GM08714 (cell line): Measurements from ENCODE around the gene ARHGEF39.
"Not testable (repeated sequence)": the region's sequence is repeated elsewhere in the genome, so short reads cannot be mapped to it uniquely, and the experiment has no call there.

Experiments
- H3K4me3 ChIP-seq: fragments of 200-500 bp; sonication (Bioruptor generic); 2 replicates; pipeline ENCODE4 v1.5.1; 2014; ENCODE audit warnings: mild to moderate bottlenecking, low read length, inconsistent platforms
- ZNF274 ChIP-seq: IDR thresholded peaks from 2 replicates; pipeline ENCODE4 v1.6.1; 2012; ENCODE audit warnings: mild to moderate bottlenecking, low read depth, low read length

ARHGEF39 gene

DNA sequence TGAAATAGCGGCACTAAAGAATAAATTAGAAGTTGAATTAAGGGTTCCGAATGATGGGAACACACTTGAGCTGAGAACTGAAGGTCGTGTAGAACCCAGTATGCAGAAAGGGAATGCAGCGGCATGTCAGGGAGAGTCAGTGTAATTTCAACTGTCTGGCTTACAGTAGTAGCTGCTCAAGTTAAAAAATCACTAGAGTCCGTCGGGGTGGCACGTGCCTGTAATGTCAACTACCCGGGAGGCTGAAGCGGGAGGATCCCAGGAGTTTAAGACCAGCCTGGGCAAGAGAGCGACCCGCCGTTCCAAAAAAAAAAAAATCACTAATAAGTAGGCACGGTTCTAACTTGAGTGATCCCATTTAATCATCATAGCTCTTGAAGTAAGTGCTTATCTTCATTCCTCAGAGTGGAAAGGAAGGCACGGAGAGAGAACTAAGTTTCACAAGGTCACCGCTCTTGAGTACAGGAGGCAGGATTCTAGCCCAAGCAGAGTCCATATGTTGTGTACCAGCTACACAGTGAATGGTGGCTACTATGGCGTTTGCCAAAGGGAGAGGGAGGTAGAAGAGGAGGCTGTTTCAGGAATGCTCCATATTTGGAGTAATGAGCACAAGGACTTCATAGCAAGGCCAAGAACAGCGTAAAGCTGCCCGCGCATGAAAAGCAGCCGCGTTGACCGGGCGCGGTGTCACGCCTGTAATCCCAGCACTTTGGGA is 8.0 kb downstream of the ARHGEF39 start:
- H3K4me3 ChIP-seq: peak overlapping the region; percentile 8; the same call in 1 of the 2 replicates
- no peak for TF ChIP-seq ZNF274

DNA sequence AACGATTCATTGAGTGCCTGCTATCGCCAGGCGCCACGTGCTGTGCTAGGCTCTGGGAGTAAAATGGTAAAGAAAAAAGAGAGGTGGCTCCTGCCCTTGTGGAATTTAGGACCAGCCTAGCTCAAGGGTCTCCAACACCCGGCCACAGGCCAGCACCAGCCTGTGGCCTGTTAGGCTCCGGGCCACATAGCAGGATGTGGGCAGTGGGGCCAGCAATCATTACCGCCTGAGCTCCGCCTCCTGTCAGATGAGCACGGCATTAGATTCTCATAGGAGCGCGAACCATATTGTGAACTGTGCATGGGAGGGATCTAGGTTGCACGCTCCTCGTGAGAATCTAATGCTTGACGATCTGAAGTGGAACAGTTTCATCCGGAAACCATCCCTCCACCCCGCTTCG is 8.6 kb downstream of the ARHGEF39 start:
- H3K4me3 ChIP-seq: no peak overlapping the region
- TF ChIP-seq ZNF274: no peak

DNA sequence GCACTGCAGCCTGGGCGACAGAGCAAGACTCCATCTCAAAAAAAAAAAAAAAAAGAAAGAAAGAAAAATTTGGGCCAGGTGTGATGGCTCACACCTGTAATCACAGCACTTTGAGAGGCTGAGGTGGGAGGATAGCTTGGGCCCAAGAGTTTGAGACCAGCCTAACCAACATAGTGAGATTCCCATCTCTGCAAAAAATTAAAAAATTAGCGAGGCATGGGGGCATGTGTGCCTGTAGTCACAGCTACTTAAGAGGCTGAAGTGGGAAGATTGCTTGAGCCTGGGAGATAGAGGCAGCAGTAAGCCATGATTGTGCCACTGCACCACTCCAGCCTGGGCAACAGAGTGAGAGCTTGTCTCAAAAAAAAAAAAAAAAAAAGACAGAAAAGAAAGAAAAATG is 11.4 kb downstream of the ARHGEF39 start:
- H3K4me3 ChIP-seq: no peak overlapping the region
- TF ChIP-seq ZNF274: no peak

DNA sequence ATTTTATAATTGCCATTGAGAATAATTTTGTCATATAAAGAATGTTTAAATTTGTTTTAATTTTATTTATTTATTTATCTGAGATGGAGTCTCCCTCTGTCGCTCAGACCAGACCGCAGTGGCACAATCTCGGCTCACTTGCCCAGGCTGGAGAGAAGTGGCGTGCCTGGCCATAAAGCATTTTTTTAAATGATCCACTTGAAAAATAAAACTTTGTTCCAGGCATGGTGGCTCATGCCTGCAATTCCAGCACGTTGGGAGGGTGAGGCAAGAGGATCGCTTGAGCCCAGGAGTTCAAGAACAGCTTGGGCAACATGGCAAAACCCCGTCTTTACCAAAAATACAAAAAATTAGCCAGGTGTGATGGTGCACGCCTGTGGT is 12.2 kb downstream of the ARHGEF39 start:
- H3K4me3 ChIP-seq: no peak overlapping the region
- no peak for TF ChIP-seq ZNF274

DNA sequence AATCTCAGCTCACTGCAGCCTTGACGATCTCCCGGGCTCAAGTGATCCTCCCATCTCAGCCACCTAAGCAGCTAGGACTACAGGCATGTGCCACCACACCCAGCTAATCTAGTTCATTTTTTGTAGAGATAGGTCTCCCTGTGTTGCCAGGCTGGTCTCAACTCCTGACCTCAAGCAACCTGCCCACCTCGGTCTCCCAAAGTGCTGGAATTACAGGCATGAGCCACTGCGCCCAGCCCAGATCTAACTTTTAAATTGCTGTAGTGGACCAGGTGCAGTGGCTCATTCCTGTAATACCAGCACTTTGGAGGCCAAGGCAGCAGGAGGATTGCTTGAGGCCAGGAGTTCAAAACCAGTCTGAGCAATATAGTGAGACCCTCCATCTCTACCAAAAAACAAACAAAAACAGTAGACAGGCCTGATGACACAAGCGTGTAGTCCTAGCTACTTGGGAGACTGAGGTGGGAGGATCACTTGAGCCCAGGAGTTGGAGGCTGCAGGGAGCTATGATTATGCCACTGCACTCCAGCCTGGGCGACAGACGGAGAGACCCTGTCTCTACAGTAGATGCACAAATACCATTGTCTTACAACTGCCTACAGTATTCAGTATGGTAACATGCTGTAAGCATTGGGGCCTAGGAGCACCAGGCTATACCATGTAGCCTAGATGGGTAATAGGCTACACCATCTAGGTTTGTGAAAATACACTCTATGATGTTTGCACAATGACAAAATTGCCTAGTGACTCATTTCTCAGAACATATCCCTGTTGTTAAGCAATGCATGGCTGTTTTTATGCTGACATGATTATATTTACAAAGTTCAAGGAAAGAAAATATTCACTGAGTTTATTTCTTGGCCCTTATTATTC is 12.8 kb downstream of the ARHGEF39 start:
- no peak for TF ChIP-seq ZNF274
- no peak overlapping the region for H3K4me3 ChIP-seq

DNA sequence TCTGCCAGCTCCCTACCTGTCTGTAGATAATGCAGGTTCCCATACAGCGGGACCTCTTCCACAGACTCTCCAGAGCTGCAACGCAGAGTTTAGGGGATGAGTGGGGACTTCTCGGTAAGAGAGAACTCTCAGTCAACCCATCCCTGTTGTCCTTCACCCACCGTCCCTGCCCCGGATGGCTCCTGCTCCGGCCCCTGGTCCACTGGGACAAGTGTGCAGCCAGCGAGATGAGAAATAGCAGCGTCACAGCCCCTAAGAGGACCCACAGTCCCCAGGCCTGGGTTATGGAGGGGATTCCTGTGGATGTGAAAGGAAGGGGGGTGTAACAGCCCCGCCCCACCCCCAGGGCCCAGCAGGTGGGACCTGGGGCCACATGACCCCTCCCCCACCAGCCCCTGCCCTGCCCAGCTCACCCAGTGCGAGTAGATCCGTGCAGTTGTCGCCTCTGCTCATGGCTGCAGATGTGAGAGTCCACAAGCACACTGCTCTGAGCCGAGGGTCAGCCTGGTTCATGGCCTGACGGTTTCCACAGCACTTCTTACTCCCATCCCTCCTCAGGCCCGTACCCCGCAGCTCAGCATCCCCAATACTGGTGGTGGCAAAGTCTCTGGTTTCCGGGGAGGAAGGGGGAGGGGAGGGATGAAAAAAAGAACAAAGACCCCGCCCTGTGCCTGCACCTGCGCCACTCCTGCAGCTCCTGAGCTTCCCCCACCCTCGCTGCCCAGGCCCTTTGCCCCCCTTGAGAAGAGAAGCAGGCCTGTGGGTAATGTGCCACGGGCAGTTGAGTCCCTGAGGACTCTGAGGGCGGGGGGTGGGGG is 14.4 kb downstream of the ARHGEF39 start, which contains the start of gene SIT1:
Gene SIT1 (minus strand): TSS at position 591 of the 818 bp plus-strand sequence. CDS start 78 bp downstream, at position 513.
- TF ChIP-seq ZNF274: no peak
- H3K4me3 ChIP-seq: peak within 1 kb of the TSS; percentile 27; the same call in 1 of the 2 replicates

DNA sequence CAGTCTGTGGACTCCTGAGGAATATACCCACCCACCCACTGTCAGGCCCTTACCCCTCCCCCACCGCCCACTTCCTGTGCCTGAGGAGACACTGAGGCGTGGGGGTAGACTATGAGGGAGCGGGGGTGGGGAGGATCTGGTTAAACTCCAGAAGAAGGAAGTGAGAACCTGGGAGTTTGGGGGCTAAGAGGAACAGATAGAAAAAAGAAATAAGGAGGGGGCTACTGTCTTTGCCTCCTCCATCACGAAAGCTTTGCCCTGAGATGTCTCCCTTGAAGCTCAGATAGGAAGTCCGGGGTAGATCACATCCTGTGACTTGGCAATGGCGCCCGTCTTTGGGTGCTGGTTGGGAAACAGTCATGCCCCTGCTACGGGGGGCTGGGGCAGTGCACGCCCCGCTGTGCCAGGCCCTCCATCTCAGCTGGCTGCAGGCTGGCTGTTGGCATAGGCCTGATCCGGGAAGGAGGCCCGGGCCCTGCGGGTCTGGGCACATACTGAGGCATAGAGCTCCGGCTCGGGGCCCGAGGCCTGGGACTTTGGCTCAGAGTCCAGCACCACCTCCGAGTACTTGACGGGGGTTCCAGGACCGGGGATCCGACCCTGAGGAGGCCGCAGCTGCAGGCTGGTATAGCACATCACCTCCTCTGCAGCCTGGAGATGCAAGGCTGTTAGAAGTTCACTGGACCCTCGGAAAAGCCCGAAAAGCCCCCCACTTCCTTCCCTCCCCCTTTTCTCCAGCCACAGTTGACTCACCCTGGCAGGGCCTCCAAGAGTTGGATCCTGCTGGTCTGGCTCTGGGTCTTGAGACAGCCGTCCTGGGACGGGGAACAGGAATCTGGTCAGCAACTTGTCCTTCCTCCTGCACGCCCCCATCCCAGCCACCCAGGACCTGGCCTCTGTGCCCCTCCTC is 15.3 kb downstream of the ARHGEF39 start:
- peak overlapping the region; percentile 27; the same call in 1 of the 2 replicates for H3K4me3 ChIP-seq
- TF ChIP-seq ZNF274: no peak

DNA sequence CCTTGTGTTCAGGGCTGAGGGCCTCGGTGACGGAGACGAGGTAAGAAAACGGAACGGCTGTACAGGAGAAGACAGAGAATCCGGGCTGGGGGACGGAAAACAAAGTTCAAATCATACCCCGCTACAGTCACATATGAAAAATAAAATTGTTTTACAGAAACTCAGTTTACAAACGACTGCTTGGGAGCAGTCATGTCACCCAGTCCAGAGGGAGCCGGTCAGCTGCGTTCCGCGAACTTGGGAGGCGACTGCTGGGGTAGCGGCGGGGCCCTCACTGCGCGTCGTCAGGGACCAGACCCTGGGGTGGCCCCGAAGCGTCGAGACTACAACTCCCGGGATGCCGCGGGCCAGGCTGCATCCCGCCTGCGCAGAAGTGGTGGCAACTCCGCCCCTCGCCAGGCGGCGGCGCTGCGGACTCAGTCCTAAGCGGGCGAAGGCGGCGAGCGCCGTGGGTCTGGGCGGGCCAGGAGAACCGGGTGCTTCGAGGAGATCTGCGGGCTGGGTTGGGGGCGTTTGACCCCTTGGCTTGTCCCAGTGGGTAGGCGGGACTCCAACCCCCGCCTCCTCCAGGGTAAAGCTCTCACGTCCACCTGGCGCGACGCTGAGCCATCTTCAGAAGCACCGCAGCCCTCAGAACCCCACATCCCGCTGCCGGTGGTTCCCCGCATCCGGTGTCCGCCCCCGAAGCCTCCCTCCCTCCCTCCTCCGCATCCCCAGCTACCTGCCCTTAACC is 18.3 kb downstream of the ARHGEF39 start:
- H3K4me3 ChIP-seq: peak overlapping the region; percentile 75
- TF ChIP-seq ZNF274: no peak

DNA sequence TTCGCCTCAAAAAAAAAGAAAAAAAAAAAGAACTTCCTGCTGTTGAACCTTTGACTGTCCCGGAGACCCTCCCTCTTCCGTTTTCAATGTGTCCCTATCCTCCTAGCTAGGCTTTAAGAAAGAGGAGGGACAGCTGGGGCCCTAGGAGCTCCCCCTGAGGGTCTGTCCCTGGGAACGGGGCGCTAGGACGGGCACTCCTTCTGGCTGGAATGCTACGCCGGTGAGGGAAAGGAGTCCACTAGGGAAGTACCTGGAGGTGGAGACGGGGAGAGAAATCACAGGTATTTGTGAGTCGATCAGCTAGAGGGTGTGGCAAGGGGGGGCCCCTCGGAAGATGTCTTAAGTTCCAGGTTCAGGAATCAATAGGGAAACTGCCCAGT is 18.9 kb downstream of the ARHGEF39 start:
- no peak for TF ChIP-seq ZNF274

DNA sequence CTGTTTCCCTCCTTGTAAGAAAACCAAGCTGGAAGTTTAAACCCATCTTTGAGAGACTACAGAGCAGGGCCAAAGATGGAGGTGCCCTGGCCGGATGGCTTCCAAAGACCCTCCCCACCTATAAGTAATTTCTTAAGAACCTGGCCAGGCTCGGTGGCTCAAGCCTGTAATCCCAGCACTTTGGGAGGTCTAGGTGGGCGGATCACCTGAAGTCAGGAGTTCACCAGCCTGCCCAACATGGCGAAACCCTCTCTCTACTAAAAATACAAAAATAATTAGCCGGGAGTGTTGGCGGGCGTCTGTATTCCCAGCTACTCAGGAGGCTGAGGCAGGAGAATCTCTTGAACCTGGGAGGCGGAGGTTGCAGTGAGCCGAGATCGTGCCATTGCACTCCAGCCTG is 19.3 kb downstream of the ARHGEF39 start:
- H3K4me3 ChIP-seq: peak overlapping the region; percentile 75; the same call in 1 of the 2 replicates

More for the DNA sequence above, 18.9 kb downstream of the ARHGEF39 start:
- H3K4me3 ChIP-seq: peak overlapping the region; percentile 75

DNA sequence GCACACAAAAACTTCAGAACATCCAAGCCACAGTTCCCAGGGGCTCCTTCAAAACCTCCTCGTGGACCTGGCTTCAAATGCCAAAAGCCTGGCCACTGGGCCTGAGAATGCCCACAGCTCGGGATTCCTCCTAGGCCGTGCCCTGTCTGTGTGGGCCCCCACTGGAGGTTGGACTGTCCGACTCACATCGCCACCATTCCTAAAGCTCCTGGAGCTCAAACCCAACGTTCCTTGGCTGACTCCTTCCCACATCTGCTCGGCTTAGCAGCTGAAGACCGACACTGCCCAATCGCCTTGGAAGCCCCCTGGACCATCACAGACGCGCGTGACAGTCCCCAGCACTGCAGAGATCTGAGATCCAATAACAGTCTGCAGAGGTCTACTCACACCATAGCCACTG is 21.9 kb downstream of the ARHGEF39 start:
- TF ChIP-seq ZNF274: no peak
- no peak overlapping the region for H3K4me3 ChIP-seq

DNA sequence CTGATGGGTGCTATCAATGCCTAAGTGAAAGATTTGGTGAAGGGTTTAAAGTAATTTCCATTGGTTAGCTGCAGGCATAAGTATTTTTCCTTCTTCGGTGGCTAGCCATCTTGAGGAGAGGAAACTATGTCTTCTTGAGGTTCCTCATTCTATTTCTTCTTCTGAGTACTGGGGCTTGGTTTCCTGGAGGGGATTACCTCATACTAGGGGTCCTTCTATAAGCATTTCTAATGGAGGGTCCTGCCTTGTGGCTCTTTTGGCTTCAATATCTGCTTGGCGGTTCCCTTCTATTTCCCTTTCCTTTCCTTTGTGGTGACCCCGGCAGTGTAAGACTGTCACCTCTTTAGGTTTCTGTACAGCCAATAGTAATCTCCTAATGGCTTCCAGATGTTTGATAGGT is 23.5 kb downstream of the ARHGEF39 start:
- H3K4me3 ChIP-seq: not testable (repeated sequence)

DNA sequence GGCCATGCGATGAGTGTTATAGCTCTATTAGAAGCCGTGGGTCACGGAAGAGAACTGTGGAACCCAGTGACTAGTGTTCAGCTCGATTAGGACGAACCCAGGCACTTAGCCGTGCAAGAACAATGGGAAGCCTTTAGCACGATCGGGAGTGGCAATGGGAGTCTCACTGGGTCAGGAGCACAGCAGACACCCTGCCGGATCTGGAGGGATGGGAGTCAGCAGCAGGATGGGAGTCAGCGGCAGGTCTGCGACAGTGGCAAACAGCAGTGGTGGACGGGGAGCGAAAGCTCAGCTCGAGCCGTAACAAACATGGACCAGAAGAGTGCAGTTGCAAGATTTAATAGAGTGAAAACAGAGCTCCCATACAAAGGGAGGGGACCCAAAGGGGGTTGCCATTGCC is 24.6 kb downstream of the ARHGEF39 start:
- H3K4me3 ChIP-seq: not testable (repeated sequence)
